ENCODE measurements around the gene MAST2. TPM values are rescaled to one million over a fixed set of nuclear protein-coding genes. Genes with fewer than 3 reads are reported as not detected.
"Not testable (repeated sequence)": the region's sequence is repeated elsewhere in the genome, so short reads cannot be mapped to it uniquely, and the experiment has no call there.

The MAST2 gene
- polyA plus RNA-seq, 2 donors, result 10.8 to 17.4 TPM

GRCh38 chr1:45846931-45847330, 43.5 kb downstream of the MAST2 start:
- Histone ChIP-seq H3K4me3 (ENCODE audit: low read depth in 1 of 2, low read length in 2 of 2) (no peak overlapping the region), H3K9me3 (ENCODE audit: control insufficient read depth in 2 of 2, insufficient read depth in 1 of 2, low read depth in 1 of 2, low read length in 1 of 2) (no peaks in the 10 kb centered on the region), H3K27ac (ENCODE audit: low read depth in 2 of 2, low read length in 1 of 2) (no peak overlapping the region), H3K4me1 (ENCODE audit: control insufficient read depth in 2 of 2, insufficient read depth in 2 of 2, low read length in 1 of 2) (no peaks in the 10 kb centered on the region), H3K27me3 (ENCODE audit: control insufficient read depth in 1 of 2, insufficient read depth in 2 of 2, low read length in 2 of 2) (no peaks in the 10 kb centered on the region), H3K36me3 (ENCODE audit: control insufficient read depth in 2 of 2, insufficient read depth in 2 of 2, low read length in 1 of 2) (no peaks in the 10 kb centered on the region)
- 72 to 79% methylated on average over 3 of the region's 3 CpGs for WGBS, 2 donors

- Histone ChIP-seq H3K27ac (ENCODE audit: low read depth in 2 of 2, low read length in 1 of 2) (no peak overlapping the region), H3K9me3 (ENCODE audit: control insufficient read depth in 2 of 2, insufficient read depth in 1 of 2, low read depth in 1 of 2, low read length in 1 of 2) (no peaks in the 10 kb centered on the region), H3K4me3 (ENCODE audit: low read depth in 1 of 2, low read length in 2 of 2) (no peak overlapping the region), H3K4me1 (ENCODE audit: control insufficient read depth in 2 of 2, insufficient read depth in 2 of 2, low read length in 1 of 2) (no peaks in the 10 kb centered on the region), H3K27me3 (ENCODE audit: control insufficient read depth in 1 of 2, insufficient read depth in 2 of 2, low read length in 2 of 2) (no peaks in the 10 kb centered on the region), H3K36me3 (ENCODE audit: control insufficient read depth in 2 of 2, insufficient read depth in 2 of 2, low read length in 1 of 2) (no peaks in the 10 kb centered on the region)
- 62 to 98% methylated on average over 2 of the region's 2 CpGs for WGBS, 2 donors
These were observed 44.7 kb downstream of the MAST2 start for GRCh38 chr1:45848097-45848496.

- Histone ChIP-seq H3K4me3 (ENCODE audit: low read depth in 1 of 2, low read length in 2 of 2) (no peak overlapping the region), H3K27ac (ENCODE audit: low read depth in 2 of 2, low read length in 1 of 2) (no peak overlapping the region), H3K36me3 (ENCODE audit: control insufficient read depth in 2 of 2, insufficient read depth in 2 of 2, low read length in 1 of 2) (no peaks in the 10 kb centered on the region), H3K27me3 (ENCODE audit: control insufficient read depth in 1 of 2, insufficient read depth in 2 of 2, low read length in 2 of 2) (no peaks in the 10 kb centered on the region), H3K9me3 (ENCODE audit: control insufficient read depth in 2 of 2, insufficient read depth in 1 of 2, low read depth in 1 of 2, low read length in 1 of 2) (no peaks in the 10 kb centered on the region), H3K4me1 (ENCODE audit: control insufficient read depth in 2 of 2, insufficient read depth in 2 of 2, low read length in 1 of 2) (no peaks in the 10 kb centered on the region)
- 98 to 99% methylated on average over 2 of the region's 2 CpGs for WGBS, 2 donors
These were observed 45.3 kb downstream of the MAST2 start for GRCh38 chr1:45848714-45849113.

GRCh38 chr1:45850017-45850416, 46.6 kb downstream of the MAST2 start:
- no peaks in the 10 kb centered on the region for H3K4me1 ChIP-seq (ENCODE audit: control insufficient read depth in 2 of 2, insufficient read depth in 2 of 2, low read length in 1 of 2)
- no peak overlapping the region for H3K4me3 ChIP-seq (ENCODE audit: low read depth in 1 of 2, low read length in 2 of 2)
- no peaks in the 10 kb centered on the region for H3K9me3 ChIP-seq (ENCODE audit: control insufficient read depth in 2 of 2, insufficient read depth in 1 of 2, low read depth in 1 of 2, low read length in 1 of 2)
- H3K27me3 ChIP-seq (ENCODE audit: control insufficient read depth in 1 of 2, insufficient read depth in 2 of 2, low read length in 2 of 2), result no peaks in the 10 kb centered on the region
- H3K36me3 ChIP-seq (ENCODE audit: control insufficient read depth in 2 of 2, insufficient read depth in 2 of 2, low read length in 1 of 2), result no peaks in the 10 kb centered on the region
- H3K27ac ChIP-seq (ENCODE audit: low read depth in 2 of 2, low read length in 1 of 2), result no peak overlapping the region
- WGBS, 2 donors, result 92 to 94% methylated on average over 2 of the region's 2 CpGs

DNA sequence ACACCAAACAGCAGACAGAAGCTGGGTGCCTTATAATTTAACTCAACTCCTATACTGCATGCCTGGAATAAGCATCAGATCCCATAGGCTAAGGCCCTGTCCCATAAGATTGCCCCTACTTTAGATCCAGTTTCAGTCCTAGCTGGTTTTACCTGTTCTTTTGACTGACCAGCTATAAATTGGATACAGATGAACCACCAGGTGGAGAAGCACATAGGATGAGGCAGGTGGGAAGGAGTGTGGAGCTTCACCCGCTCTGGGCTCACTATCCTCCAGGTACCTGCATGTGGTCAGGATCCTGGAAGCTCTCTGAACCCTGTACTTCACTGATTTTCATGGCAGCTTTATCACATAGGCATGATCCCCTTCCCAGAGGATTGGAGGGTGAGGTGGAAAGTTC, 51.3 kb downstream of the MAST2 start:
- no peaks in the 10 kb centered on the region for H3K9me3 ChIP-seq (ENCODE audit: control insufficient read depth in 2 of 2, insufficient read depth in 1 of 2, low read depth in 1 of 2, low read length in 1 of 2)

DNA sequence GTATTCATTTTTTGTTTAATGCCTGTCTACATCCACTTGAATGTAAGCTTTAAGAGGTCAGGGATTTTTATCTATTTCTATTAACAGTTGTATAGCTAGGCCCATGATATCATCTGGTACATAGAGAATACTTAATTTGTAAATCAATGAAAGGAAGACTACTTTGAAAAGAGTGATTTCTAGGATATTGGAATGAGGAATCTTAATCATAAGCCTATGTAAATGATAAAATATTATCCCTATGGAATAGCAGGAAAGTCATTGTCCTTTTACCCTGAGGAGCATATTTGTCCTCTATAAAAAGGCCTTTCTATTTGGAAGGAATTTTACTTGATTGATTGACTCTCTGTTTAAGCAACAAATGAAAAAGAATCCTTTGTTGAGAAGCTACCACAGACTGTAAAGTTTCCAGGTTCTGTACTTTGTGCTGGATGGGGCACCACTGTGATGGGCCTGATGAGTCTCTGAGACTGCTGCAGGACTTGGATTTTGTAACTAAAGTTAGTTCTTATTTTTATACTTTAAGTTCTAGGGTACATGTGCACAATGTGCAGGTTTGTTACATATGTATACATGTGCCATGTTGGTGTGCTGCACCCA, 53.8 kb downstream of the MAST2 start:
- H3K27me3 ChIP-seq (ENCODE audit: control insufficient read depth in 1 of 2, insufficient read depth in 2 of 2, low read length in 2 of 2), result no peaks in the 10 kb centered on the region
- H3K4me1 ChIP-seq (ENCODE audit: control insufficient read depth in 2 of 2, insufficient read depth in 2 of 2, low read length in 1 of 2), result no peaks in the 10 kb centered on the region
- H3K36me3 ChIP-seq (ENCODE audit: control insufficient read depth in 2 of 2, insufficient read depth in 2 of 2, low read length in 1 of 2), result no peaks in the 10 kb centered on the region
- no peak overlapping the region for H3K4me3 ChIP-seq (ENCODE audit: low read depth in 1 of 2, low read length in 2 of 2)
- no peaks in the 10 kb centered on the region for H3K9me3 ChIP-seq (ENCODE audit: control insufficient read depth in 2 of 2, insufficient read depth in 1 of 2, low read depth in 1 of 2, low read length in 1 of 2)
- H3K27ac ChIP-seq (ENCODE audit: low read depth in 2 of 2, low read length in 1 of 2), result no peak overlapping the region

More for the DNA sequence above, 51.3 kb downstream of the MAST2 start:
- WGBS, 2 donors, result 91 to 100% methylated on average over 1 of the region's 1 CpG
- Histone ChIP-seq H3K4me1 (ENCODE audit: control insufficient read depth in 2 of 2, insufficient read depth in 2 of 2, low read length in 1 of 2) (no peaks in the 10 kb centered on the region), H3K36me3 (ENCODE audit: control insufficient read depth in 2 of 2, insufficient read depth in 2 of 2, low read length in 1 of 2) (no peaks in the 10 kb centered on the region), H3K4me3 (ENCODE audit: low read depth in 1 of 2, low read length in 2 of 2) (no peak overlapping the region), H3K27me3 (ENCODE audit: control insufficient read depth in 1 of 2, insufficient read depth in 2 of 2, low read length in 2 of 2) (no peaks in the 10 kb centered on the region), H3K27ac (ENCODE audit: low read depth in 2 of 2, low read length in 1 of 2) (no peak overlapping the region)

- not testable (repeated sequence) for H3K27me3 ChIP-seq (ENCODE audit: control insufficient read depth in 1 of 2, insufficient read depth in 2 of 2, low read length in 2 of 2); H3K36me3 ChIP-seq (ENCODE audit: control insufficient read depth in 2 of 2, insufficient read depth in 2 of 2, low read length in 1 of 2); H3K27ac ChIP-seq (ENCODE audit: low read depth in 2 of 2, low read length in 1 of 2); H3K4me1 ChIP-seq (ENCODE audit: control insufficient read depth in 2 of 2, insufficient read depth in 2 of 2, low read length in 1 of 2); H3K9me3 ChIP-seq (ENCODE audit: control insufficient read depth in 2 of 2, insufficient read depth in 1 of 2, low read depth in 1 of 2, low read length in 1 of 2); H3K4me3 ChIP-seq (ENCODE audit: low read depth in 1 of 2, low read length in 2 of 2)
- 92 to 100% methylated on average over 5 to 6 of the region's 6 CpGs for WGBS, 2 donors
These were observed 54.5 kb downstream of the MAST2 start for GRCh38 chr1:45857755-45858492.

- 95 to 97% methylated on average over 3 of the region's 3 CpGs for WGBS, 2 donors
- no peaks in the 10 kb centered on the region for H3K9me3 ChIP-seq (ENCODE audit: control insufficient read depth in 2 of 2, insufficient read depth in 1 of 2, low read depth in 1 of 2, low read length in 1 of 2)
- H3K36me3 ChIP-seq (ENCODE audit: control insufficient read depth in 2 of 2, insufficient read depth in 2 of 2, low read length in 1 of 2), result no peaks in the 10 kb centered on the region
- H3K4me1 ChIP-seq (ENCODE audit: control insufficient read depth in 2 of 2, insufficient read depth in 2 of 2, low read length in 1 of 2), result no peaks in the 10 kb centered on the region
- H3K27ac ChIP-seq (ENCODE audit: low read depth in 2 of 2, low read length in 1 of 2), result no peak overlapping the region
- H3K4me3 ChIP-seq (ENCODE audit: low read depth in 1 of 2, low read length in 2 of 2), result no peak overlapping the region
- no peaks in the 10 kb centered on the region for H3K27me3 ChIP-seq (ENCODE audit: control insufficient read depth in 1 of 2, insufficient read depth in 2 of 2, low read length in 2 of 2)
These were observed 55.8 kb downstream of the MAST2 start for GRCh38 chr1:45859221-45859620.

GRCh38 chr1:45862008-45862407, 58.6 kb downstream of the MAST2 start:
- H3K4me3 ChIP-seq (ENCODE audit: low read depth in 1 of 2, low read length in 2 of 2), result no peak overlapping the region
- H3K27ac ChIP-seq (ENCODE audit: low read depth in 2 of 2, low read length in 1 of 2), result no peak overlapping the region
- no peaks in the 10 kb centered on the region for H3K27me3 ChIP-seq (ENCODE audit: control insufficient read depth in 1 of 2, insufficient read depth in 2 of 2, low read length in 2 of 2)
- H3K9me3 ChIP-seq (ENCODE audit: control insufficient read depth in 2 of 2, insufficient read depth in 1 of 2, low read depth in 1 of 2, low read length in 1 of 2), result no peaks in the 10 kb centered on the region
- H3K36me3 ChIP-seq (ENCODE audit: control insufficient read depth in 2 of 2, insufficient read depth in 2 of 2, low read length in 1 of 2), result no peaks in the 10 kb centered on the region
- H3K4me1 ChIP-seq (ENCODE audit: control insufficient read depth in 2 of 2, insufficient read depth in 2 of 2, low read length in 1 of 2), result no peaks in the 10 kb centered on the region

DNA sequence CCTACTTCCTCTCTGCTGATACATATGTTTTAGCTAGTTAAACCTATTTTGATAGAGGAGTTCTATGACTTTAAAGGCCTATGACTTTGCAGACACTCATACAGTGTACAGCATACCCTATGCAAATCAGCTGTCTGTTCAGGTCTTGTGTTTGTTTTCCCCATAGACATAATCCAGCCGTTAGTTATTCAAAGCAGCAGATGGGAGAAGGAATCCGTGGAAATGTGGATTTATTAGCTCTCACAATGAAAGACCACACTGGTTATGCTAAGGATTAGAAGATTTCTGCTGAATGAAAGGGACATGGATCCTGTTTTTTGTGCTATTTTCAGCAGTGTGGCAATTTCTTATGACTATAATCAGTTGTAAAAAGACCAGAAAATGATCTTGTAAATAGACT, 59.8 kb downstream of the MAST2 start:
- 70 to 76% methylated on average over 2 of the region's 2 CpGs for WGBS, 2 donors
- Histone ChIP-seq H3K4me1 (ENCODE audit: control insufficient read depth in 2 of 2, insufficient read depth in 2 of 2, low read length in 1 of 2) (no peaks in the 10 kb centered on the region), H3K36me3 (ENCODE audit: control insufficient read depth in 2 of 2, insufficient read depth in 2 of 2, low read length in 1 of 2) (no peaks in the 10 kb centered on the region), H3K27ac (ENCODE audit: low read depth in 2 of 2, low read length in 1 of 2) (no peak overlapping the region), H3K4me3 (ENCODE audit: low read depth in 1 of 2, low read length in 2 of 2) (no peak overlapping the region), H3K9me3 (ENCODE audit: control insufficient read depth in 2 of 2, insufficient read depth in 1 of 2, low read depth in 1 of 2, low read length in 1 of 2) (no peaks in the 10 kb centered on the region), H3K27me3 (ENCODE audit: control insufficient read depth in 1 of 2, insufficient read depth in 2 of 2, low read length in 2 of 2) (no peaks in the 10 kb centered on the region)
